Germinal center (tissue), 1 donor: Measurements from ENCODE around the gene KDM4C.
"Not testable (repeated sequence)": the region's sequence is repeated elsewhere in the genome, so short reads cannot be mapped to it uniquely, and the experiment has no call there.

ENCODE experiments used
- DNase-seq: peaks from one replicate; pipeline ENCODE4 v3.0.0; 2012; ENCODE audit warnings: mixed read lengths, low spot score

The KDM4C gene

GRCh38 chr9:6977761-6978160 is 220.0 kb downstream of the KDM4C start:
- no peak for DNase-seq

DNA sequence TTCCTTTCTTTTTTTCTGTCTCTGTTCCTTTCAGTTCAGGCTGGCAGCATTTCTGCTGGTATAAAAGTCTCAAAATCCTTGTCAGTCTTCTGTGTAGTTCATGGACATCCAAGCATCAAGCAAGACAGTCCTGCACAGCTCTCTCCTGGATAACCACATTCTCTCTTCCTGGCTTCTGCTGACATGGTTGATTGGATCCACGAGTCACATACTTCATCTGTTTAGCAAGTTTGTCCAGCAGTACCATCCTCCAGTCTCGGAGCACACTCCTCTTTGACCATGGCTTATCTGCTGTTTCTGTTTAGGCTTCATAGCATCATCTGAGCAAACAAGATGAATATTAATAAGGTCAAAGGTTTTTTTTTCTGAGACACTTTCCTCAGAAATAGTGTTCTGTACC is 220.8 kb downstream of the KDM4C start:
- DNase-seq: no peak

- DNase-seq: no peak
These were observed 227.3 kb downstream of the KDM4C start for GRCh38 chr9:6984941-6985578.

GRCh38 chr9:6986141-6986815 is 228.5 kb downstream of the KDM4C start:
- DNase-seq: no peak

DNA sequence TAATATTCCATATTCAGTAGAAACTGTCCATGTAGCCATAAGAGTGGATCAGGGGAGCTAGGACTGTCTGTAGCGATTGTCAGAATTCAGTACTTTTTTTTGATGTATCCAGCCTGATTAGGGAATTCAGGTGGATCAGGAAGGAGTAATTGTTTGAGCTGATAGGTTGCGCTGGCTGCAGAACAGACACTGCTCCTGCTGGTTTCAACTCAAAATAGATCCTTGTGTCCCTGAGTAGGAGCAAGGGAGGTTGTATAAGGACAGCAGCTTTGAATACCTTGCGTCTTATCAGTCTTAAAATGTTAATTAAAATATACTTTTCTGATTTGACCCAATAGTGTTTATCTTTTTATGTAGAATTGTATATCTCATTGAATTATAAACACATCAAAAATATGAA is 229.6 kb downstream of the KDM4C start:
- DNase-seq: no peak

GRCh38 chr9:6991418-6991817 is 233.6 kb downstream of the KDM4C start:
- DNase-seq: no peak

- no peak for DNase-seq
These were observed 238.5 kb downstream of the KDM4C start for GRCh38 chr9:6996061-6996854.

DNA sequence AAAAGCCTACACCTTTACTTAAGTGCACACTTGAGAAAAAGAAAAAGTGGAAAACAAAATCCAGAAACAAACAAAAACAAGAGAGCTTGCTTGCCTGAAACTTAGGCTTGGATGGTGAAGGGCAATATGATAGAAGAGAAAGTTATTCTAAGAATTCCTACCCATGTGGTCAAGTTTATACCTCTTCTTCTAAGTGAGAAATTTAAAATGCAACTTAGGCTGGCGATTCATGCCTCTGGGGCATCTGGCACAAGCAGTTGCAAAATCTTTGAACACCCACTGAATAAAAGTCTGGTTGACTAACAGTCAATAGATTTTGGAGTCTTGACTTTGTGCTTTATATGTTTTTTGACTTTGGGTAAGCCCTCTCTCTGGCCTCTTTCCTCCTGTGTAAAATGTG is 239.6 kb downstream of the KDM4C start:
- no peak for DNase-seq

- DNase-seq: no peak
These were observed 242.0 kb downstream of the KDM4C start for GRCh38 chr9:6999794-7000193.

- no peak for DNase-seq
These were observed 243.8 kb downstream of the KDM4C start for GRCh38 chr9:7001571-7001970.

DNA sequence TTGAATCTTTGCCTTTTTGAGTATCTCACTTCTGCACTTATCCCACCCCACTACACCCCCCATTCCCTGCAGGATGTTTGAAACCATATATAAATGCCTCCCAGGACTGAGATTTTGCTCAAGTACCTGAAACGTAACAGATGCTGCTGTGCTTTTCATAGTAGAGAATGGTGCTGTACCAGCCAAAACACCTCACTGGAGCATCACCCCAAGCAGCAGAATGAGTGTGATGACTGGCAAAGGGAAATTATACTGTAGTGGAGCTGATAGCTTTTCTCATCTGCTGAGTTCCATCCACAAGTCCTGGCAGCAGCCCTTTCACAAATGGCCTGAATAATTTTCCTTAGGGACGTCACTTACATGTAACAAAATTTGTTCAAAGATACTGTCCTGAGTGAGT is 246.1 kb downstream of the KDM4C start:
- DNase-seq: no peak

- DNase-seq: no peak
These were observed 248.6 kb downstream of the KDM4C start for GRCh38 chr9:7006417-7006816.

DNA sequence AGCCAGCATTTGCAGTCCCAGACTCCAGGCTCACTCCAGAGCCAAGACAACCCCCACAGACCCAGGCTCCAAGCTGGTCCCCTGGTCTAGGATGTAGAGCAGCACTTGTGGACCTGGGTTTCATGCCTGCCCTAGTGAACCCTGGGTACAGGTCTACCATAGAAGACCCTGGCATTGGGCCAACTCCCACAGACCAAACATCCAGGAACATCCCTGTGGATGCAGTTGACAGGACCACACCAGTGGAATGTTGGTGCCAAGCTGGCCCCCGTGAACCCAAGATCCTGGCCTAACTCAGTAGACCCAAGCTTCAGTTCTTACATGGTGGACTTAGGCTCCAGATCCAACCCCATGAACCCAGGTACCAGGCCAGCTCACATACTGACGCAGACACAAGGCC is 250.6 kb downstream of the KDM4C start:
- no peak for DNase-seq

DNA sequence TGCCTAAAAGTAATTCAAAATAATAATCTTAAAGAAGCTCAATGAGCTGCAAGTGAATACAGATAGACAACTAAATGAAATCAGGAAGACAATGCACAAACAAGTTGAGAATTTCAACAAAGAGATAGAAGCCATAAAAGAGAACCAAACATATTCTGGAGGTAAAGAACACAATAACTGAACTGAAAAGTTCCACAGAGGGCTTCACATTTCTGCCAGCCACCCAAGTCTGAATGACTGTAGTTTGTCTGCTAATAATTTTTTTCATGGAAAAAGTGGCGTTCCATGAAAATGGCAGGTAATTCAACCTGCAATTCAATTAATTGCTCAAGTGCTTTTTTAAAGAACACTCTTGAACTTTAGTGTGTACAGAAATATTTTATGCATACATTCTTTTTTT is 251.3 kb downstream of the KDM4C start:
- DNase-seq: no peak

GRCh38 chr9:7011395-7012067 is 253.8 kb downstream of the KDM4C start:
- no peak for DNase-seq

DNA sequence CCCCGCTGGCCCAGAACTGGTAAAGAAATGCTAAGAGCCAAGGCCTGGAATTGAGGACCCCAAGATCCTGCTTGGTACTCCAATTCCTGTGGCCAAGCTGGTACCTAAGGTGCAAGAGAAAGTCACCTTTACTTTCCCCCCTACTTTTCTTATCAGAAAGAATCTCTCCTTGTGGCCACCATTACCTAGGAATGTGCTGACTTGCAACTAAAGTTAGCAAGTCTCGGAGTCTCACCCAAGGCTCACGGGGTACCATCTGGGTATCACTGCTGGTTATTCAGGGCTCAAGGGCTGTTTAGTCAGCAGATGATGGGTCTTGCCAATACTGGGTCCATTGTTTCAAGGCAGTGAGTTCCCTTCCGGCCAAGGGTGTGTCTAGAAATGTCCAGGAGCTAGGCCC is 270.2 kb downstream of the KDM4C start:
- DNase-seq: no peak

DNA sequence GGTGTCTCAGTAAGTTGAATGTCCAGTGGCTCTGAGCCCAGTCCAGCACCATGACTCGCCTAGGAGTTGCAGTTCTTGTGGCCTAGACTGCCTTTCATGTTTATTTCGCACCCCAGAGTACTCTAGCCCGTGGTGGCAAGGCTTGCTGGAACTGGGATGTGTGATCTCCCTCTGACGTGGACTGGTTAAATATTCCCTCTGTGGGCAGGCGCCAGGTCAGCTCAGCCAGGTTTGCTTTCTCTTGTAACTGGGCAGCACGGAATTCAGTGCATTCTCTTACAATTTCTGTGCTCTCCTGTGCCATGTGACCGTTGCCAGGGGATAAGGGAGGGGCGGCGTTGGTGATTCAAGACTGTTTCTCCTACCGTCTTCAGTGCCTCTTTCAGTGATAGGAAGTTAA is 270.8 kb downstream of the KDM4C start:
- no peak for DNase-seq

GRCh38 chr9:7030943-7031342 is 273.2 kb downstream of the KDM4C start:
- DNase-seq: not testable (repeated sequence)

GRCh38 chr9:7033076-7034045 is 275.6 kb downstream of the KDM4C start:
- DNase-seq: no peak

DNA sequence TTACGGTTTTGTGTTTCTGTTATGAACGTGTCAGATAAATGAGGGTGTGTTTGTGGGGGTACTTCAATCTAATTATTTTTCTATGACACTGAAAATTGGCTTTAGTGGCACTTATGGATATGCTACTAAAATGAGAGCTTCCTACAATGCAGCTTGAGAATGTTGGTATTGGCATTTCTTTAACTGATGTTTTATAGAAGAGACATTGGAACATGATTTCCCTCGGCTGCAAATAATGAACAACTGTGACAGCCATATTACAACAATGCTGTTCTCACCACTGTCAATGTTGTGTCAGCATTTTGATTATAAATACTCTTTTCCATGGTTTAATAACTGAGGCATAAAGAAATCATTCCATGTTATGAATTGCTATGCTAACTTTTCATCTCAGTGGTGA is 279.4 kb downstream of the KDM4C start:
- no peak for DNase-seq

- no peak for DNase-seq
These were observed 284.4 kb downstream of the KDM4C start for GRCh38 chr9:7042124-7042523.

DNA sequence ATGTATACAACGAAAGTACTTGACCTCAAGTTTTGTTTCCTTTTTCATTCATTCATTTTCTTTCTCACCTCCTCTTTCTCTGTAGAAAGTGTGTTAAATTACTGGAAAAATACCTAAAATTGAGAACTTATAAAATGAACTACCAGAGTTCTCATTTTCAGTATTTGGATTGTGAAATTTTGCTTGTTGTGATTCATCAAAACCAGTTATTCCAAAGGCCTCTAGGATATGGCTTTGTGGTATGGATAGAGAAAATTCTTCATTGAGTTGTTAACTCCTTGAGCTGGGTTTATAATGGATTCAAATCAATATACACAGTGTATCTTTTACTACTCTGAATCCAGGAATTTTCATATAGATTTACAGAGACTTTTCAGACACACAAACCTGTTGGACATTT is 287.6 kb downstream of the KDM4C start:
- DNase-seq: no peak
